Measurements from ENCODE around the gene H2BK1.

DNA sequence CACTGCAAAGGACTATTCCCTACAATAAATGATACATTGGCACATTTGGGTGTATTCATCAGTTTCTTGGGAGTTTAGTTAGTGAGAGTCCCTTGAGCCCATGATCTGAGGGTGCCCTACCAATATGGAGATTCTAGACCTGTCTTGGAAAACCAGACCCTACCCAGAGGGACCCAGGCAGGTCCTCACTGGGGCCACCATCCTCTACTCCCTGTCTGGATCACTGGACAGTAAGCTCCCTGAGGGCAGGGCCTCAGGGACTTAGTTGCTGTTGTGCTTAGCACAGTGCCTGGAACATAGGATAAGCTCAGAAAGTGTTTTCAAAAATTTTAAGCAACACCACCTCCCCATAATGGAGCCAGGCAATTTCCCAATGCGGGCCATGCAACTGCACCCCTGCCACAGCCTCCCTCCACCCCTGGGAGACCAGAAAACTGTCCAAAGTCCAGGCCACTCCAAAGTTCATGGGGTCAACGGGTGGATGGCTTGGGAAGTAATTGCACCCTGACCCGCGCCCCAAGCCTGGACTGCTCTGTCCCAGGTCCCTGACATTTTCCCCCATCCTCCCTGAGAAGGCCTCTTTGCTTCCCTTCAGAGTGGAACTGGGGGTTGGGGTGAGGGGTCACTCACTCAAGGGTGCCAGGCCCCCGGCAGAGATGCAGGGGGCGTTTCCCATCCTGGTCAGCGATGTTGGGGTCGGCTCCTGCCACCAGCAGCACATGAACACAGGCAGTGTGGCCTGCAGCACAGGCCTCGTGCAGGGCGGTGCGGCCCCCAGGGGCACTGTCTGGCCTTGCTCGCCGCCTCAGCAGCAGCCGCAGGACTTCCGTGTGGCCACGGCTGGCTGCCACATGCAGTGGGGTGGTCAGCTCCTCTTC is 24.3 kb downstream of the H2BK1 start:
- no peak for TF ChIP-seq POLR2AphosphoS5 (IDR thresholded peaks at IDR 0.05)
- TF ChIP-seq, protein P1, sequence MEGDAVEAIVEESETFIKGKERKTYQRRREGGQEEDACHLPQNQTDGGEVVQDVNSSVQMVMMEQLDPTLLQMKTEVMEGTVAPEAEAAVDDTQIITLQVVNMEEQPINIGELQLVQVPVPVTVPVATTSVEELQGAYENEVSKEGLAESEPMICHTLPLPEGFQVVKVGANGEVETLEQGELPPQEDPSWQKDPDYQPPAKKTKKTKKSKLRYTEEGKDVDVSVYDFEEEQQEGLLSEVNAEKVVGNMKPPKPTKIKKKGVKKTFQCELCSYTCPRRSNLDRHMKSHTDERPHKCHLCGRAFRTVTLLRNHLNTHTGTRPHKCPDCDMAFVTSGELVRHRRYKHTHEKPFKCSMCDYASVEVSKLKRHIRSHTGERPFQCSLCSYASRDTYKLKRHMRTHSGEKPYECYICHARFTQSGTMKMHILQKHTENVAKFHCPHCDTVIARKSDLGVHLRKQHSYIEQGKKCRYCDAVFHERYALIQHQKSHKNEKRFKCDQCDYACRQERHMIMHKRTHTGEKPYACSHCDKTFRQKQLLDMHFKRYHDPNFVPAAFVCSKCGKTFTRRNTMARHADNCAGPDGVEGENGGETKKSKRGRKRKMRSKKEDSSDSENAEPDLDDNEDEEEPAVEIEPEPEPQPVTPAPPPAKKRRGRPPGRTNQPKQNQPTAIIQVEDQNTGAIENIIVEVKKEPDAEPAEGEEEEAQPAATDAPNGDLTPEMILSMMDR (IDR thresholded peaks at IDR 0.05) = no peak

Measured in upper lobe of left lung (tissue), 4 donors.